Measurements from ENCODE around the gene PTPRK.

GRCh38 chr6:128370072-128370471, 150.3 kb downstream of the PTPRK start:
- TF ChIP-seq, protein P1, sequence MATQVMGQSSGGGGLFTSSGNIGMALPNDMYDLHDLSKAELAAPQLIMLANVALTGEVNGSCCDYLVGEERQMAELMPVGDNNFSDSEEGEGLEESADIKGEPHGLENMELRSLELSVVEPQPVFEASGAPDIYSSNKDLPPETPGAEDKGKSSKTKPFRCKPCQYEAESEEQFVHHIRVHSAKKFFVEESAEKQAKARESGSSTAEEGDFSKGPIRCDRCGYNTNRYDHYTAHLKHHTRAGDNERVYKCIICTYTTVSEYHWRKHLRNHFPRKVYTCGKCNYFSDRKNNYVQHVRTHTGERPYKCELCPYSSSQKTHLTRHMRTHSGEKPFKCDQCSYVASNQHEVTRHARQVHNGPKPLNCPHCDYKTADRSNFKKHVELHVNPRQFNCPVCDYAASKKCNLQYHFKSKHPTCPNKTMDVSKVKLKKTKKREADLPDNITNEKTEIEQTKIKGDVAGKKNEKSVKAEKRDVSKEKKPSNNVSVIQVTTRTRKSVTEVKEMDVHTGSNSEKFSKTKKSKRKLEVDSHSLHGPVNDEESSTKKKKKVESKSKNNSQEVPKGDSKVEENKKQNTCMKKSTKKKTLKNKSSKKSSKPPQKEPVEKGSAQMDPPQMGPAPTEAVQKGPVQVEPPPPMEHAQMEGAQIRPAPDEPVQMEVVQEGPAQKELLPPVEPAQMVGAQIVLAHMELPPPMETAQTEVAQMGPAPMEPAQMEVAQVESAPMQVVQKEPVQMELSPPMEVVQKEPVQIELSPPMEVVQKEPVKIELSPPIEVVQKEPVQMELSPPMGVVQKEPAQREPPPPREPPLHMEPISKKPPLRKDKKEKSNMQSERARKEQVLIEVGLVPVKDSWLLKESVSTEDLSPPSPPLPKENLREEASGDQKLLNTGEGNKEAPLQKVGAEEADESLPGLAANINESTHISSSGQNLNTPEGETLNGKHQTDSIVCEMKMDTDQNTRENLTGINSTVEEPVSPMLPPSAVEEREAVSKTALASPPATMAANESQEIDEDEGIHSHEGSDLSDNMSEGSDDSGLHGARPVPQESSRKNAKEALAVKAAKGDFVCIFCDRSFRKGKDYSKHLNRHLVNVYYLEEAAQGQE (IDR thresholded peaks at IDR 0.05; ENCODE audit: unreplicated experiment): no peak
- TF ChIP-seq, protein P2, sequence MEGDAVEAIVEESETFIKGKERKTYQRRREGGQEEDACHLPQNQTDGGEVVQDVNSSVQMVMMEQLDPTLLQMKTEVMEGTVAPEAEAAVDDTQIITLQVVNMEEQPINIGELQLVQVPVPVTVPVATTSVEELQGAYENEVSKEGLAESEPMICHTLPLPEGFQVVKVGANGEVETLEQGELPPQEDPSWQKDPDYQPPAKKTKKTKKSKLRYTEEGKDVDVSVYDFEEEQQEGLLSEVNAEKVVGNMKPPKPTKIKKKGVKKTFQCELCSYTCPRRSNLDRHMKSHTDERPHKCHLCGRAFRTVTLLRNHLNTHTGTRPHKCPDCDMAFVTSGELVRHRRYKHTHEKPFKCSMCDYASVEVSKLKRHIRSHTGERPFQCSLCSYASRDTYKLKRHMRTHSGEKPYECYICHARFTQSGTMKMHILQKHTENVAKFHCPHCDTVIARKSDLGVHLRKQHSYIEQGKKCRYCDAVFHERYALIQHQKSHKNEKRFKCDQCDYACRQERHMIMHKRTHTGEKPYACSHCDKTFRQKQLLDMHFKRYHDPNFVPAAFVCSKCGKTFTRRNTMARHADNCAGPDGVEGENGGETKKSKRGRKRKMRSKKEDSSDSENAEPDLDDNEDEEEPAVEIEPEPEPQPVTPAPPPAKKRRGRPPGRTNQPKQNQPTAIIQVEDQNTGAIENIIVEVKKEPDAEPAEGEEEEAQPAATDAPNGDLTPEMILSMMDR (conservative IDR thresholded peaks at IDR 0.05; ENCODE audit: low read depth in 2 of 2): no peak
- TF ChIP-seq, protein P3, sequence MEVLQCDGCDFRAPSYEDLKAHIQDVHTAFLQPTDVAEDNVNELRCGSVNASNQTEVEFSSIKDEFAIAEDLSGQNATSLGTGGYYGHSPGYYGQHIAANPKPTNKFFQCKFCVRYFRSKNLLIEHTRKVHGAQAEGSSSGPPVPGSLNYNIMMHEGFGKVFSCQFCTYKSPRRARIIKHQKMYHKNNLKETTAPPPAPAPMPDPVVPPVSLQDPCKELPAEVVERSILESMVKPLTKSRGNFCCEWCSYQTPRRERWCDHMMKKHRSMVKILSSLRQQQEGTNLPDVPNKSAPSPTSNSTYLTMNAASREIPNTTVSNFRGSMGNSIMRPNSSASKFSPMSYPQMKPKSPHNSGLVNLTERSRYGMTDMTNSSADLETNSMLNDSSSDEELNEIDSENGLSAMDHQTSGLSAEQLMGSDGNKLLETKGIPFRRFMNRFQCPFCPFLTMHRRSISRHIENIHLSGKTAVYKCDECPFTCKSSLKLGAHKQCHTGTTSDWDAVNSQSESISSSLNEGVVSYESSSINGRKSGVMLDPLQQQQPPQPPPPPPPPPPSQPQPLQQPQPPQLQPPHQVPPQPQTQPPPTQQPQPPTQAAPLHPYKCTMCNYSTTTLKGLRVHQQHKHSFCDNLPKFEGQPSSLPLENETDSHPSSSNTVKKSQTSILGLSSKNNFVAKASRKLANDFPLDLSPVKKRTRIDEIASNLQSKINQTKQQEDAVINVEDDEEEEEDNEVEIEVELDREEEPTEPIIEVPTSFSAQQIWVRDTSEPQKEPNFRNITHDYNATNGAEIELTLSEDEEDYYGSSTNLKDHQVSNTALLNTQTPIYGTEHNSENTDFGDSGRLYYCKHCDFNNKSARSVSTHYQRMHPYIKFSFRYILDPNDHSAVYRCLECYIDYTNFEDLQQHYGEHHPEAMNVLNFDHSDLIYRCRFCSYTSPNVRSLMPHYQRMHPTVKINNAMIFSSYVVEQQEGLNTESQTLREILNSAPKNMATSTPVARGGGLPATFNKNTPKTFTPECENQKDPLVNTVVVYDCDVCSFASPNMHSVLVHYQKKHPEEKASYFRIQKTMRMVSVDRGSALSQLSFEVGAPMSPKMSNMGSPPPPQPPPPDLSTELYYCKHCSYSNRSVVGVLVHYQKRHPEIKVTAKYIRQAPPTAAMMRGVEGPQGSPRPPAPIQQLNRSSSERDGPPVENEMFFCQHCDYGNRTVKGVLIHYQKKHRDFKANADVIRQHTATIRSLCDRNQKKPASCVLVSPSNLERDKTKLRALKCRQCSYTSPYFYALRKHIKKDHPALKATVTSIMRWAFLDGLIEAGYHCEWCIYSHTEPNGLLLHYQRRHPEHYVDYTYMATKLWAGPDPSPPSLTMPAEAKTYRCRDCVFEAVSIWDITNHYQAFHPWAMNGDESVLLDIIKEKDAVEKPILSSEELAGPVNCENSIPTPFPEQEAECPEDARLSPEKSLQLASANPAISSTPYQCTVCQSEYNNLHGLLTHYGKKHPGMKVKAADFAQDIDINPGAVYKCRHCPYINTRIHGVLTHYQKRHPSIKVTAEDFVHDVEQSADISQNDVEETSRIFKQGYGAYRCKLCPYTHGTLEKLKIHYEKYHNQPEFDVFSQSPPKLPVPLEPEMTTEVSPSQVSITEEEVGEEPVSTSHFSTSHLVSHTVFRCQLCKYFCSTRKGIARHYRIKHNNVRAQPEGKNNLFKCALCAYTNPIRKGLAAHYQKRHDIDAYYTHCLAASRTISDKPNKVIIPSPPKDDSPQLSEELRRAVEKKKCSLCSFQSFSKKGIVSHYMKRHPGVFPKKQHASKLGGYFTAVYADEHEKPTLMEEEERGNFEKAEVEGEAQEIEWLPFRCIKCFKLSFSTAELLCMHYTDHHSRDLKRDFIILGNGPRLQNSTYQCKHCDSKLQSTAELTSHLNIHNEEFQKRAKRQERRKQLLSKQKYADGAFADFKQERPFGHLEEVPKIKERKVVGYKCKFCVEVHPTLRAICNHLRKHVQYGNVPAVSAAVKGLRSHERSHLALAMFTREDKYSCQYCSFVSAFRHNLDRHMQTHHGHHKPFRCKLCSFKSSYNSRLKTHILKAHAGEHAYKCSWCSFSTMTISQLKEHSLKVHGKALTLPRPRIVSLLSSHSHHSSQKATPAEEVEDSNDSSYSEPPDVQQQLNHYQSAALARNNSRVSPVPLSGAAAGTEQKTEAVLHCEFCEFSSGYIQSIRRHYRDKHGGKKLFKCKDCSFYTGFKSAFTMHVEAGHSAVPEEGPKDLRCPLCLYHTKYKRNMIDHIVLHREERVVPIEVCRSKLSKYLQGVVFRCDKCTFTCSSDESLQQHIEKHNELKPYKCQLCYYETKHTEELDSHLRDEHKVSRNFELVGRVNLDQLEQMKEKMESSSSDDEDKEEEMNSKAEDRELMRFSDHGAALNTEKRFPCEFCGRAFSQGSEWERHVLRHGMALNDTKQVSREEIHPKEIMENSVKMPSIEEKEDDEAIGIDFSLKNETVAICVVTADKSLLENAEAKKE (CRISPR knock-in tag; IDR thresholded peaks at IDR 0.05): no peak
- TF ChIP-seq EZH2 (IDR thresholded peaks at IDR 0.05; ENCODE audit: low read depth, unreplicated experiment): no peak
- TF ChIP-seq POLR2AphosphoS5 (IDR thresholded peaks at IDR 0.05; ENCODE audit: low read depth): no peak
- TF ChIP-seq EZH2phosphoT487 (IDR thresholded peaks at IDR 0.05; ENCODE audit: unreplicated experiment): no peak
- TF ChIP-seq, protein P4, sequence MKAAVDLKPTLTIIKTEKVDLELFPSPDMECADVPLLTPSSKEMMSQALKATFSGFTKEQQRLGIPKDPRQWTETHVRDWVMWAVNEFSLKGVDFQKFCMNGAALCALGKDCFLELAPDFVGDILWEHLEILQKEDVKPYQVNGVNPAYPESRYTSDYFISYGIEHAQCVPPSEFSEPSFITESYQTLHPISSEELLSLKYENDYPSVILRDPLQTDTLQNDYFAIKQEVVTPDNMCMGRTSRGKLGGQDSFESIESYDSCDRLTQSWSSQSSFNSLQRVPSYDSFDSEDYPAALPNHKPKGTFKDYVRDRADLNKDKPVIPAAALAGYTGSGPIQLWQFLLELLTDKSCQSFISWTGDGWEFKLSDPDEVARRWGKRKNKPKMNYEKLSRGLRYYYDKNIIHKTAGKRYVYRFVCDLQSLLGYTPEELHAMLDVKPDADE (IDR thresholded peaks at IDR 0.05): no peak
- TF ChIP-seq STAT1 (IDR thresholded peaks at IDR 0.05; ENCODE audit: unreplicated experiment): no peak
- TF ChIP-seq ZNF331 (CRISPR knock-in tag; IDR thresholded peaks at IDR 0.05; ENCODE audit: low read depth): no peak
- TF ChIP-seq NANOG (IDR thresholded peaks at IDR 0.05; ENCODE audit: borderline replicate concordance): no peak
